IMR-90 (cell line): Measurements from ENCODE around the gene SLC9A1.

ENCODE experiments used
- CHD1 ChIP-seq: IDR thresholded peaks from 2 replicates; pipeline ENCODE4 v1.6.1; 2012; ENCODE audit warnings: low read depth, low read length, improper control_type of control experiment
- MAZ ChIP-seq: IDR thresholded peaks from 2 replicates; pipeline ENCODE4 v1.6.1; 2012; ENCODE audit warnings: low read depth, mild to moderate bottlenecking, low read length, improper control_type of control experiment, moderate library complexity, borderline replicate concordance
- POLR2A ChIP-seq: IDR thresholded peaks from 2 replicates; pipeline ENCODE4 v1.6.1; 2012; ENCODE audit warnings: mild to moderate bottlenecking, low read depth, low read length
- TF ChIP-seq, protein P1 (sequence below): conservative IDR thresholded peaks from 2 replicates; pipeline ENCODE4 v1.5.1; 2012; ENCODE audit warnings: mild to moderate bottlenecking, low read depth, low read length, improper control_type of control experiment
- TF ChIP-seq, protein P2 (sequence below): fragments of 150-350 bp; IDR thresholded peaks from 2 replicates; pipeline ENCODE4 v1.6.1; 2016; ENCODE audit warnings: low read depth, mild to moderate bottlenecking, low read length, moderate library complexity, borderline replicate concordance

DNA sequence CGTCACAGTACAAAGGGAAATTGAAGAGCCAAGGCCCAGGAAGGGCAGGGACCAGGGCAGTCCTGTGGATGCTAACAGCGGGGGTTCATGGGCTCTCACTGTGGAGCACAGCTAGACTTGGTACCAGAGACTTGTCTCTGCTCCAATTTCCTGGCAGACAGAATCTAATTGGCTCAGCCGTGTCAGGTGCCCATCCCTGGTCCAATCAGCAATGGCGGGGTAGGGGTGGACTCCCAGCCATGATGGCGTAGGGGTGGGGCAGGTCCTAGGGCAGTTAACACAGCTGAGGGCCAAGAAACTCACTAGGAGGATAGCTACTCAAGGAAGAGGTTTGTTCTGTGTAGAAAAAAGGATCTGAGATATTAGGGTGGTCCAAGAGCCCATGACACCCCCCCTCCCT lies 102.4 kb downstream of the SLC9A1 start:
- TF ChIP-seq POLR2A (no peak), MAZ (no peak), CHD1 (no peak)
- TF ChIP-seq, protein P1, sequence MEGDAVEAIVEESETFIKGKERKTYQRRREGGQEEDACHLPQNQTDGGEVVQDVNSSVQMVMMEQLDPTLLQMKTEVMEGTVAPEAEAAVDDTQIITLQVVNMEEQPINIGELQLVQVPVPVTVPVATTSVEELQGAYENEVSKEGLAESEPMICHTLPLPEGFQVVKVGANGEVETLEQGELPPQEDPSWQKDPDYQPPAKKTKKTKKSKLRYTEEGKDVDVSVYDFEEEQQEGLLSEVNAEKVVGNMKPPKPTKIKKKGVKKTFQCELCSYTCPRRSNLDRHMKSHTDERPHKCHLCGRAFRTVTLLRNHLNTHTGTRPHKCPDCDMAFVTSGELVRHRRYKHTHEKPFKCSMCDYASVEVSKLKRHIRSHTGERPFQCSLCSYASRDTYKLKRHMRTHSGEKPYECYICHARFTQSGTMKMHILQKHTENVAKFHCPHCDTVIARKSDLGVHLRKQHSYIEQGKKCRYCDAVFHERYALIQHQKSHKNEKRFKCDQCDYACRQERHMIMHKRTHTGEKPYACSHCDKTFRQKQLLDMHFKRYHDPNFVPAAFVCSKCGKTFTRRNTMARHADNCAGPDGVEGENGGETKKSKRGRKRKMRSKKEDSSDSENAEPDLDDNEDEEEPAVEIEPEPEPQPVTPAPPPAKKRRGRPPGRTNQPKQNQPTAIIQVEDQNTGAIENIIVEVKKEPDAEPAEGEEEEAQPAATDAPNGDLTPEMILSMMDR, result no peak
- TF ChIP-seq, protein P2, sequence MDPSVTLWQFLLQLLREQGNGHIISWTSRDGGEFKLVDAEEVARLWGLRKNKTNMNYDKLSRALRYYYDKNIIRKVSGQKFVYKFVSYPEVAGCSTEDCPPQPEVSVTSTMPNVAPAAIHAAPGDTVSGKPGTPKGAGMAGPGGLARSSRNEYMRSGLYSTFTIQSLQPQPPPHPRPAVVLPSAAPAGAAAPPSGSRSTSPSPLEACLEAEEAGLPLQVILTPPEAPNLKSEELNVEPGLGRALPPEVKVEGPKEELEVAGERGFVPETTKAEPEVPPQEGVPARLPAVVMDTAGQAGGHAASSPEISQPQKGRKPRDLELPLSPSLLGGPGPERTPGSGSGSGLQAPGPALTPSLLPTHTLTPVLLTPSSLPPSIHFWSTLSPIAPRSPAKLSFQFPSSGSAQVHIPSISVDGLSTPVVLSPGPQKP, result no peak
